Adrenal gland (tissue), 12 donors: Measurements from ENCODE around the gene SLC9A2. TPM values are rescaled to one million over a fixed set of nuclear protein-coding genes. Genes with fewer than 3 reads are reported as not detected.
A peak's percentile ranks its signal among the peaks of the same experiment; 100 is the strongest.

Source experiments
- DNase-seq, 7 donors: peaks; one replicate each; pipeline ENCODE4 v3.0.0-alpha.2; 2019 to 2020
- H3K27ac ChIP-seq, 5 donors: fragments of 200-600 bp; sonication (generic) in 4 of 5; 1 replicate in 3 of 5; 2 replicates in 2 of 5; pipeline versions ENCODE4 v1.5.1 to v1.8.0; 2016 to 2020; ENCODE audit warnings: mild to moderate bottlenecking in 1 of 5
- H3K27me3 ChIP-seq: fragments of 200-600 bp; 2 replicates; pipeline ENCODE4 v1.8.0; 2021
- H3K36me3 ChIP-seq, 2 donors: fragments of 200-600 bp; replicated peaks in 1 of 2; 1 replicate in 1 of 2; 2 replicates in 1 of 2; pipeline versions ENCODE4 v1.5.1 to v1.8.0; 2018 to 2022
- H3K4me1 ChIP-seq, 2 donors: fragments of 200-600 bp; replicated peaks in 1 of 2; 1 replicate in 1 of 2; 2 replicates in 1 of 2; pipeline versions ENCODE4 v1.5.1 to v1.8.0; 2018 to 2021
- H3K4me3 ChIP-seq, 4 donors: fragments of 200-600 bp; sonication (generic) in 3 of 4; one replicate each; pipeline ENCODE4 v1.5.1; 2016 to 2018
- H3K9me3 ChIP-seq, 3 donors: fragments of 200-600 bp; sonication (generic) in 1 of 3; replicated peaks in 1 of 3; 1 replicate in 2 of 3; 2 replicates in 1 of 3; pipeline versions ENCODE4 v1.5.1 to v1.8.0; 2016 to 2021
- POLR2A ChIP-seq, 2 donors: fragments of 450-650 bp; IDR thresholded peaks; one replicate each; pipeline ENCODE4 v1.6.1; 2017; ENCODE audit warnings: antibody characterized with exemption in 2 of 2, mild to moderate bottlenecking in 2 of 2, moderate library complexity in 1 of 2
- WGBS, 4 donors: extraction: QIAGEN DNeasy Blood & Tissue Kit in 2 of 4; methylation state at CpG; one replicate each; pipeline versions ENCODE4 v1.1.5 to v1.1.7; 2013 to 2017; 5-methylcytosine and 5-hydroxymethylcytosine counted together
- intact Hi-C, 2 donors: fragments of 100-400 bp; cut with DNase I; formaldehyde crosslinking; loops; one replicate each; pipeline versions ENCODE4 v1.14.1 to v1.15.0; 2022 to 2023
- polyA plus RNA-seq, 3 donors: library from polyadenylated mRNA; stranded (reverse); fragments of 200-250 nt in 2 of 3; fragments of 350-450 nt in 1 of 3; fragmentation: Illumina TruSeq in 1 of 3; extraction: RNeasy Lipid Tissue Mini Kit (QIAGEN cat#74804) in 1 of 3; gene quantifications; one replicate each; pipeline ENCODE4 v1.2.3, GENCODE V29; 2013 to 2014
- total RNA-seq, 9 donors: library from RNA; depleted of rRNA in 4 of 9; stranded (reverse); fragments of >200 nt in 4 of 9; fragments of 120-200 nt in 1 of 9; fragmentation: NEBNext Ultra II Directional in 1 of 9; extraction: Animal tissue kit (Norgen Biotek cat#: 25700) in 1 of 9; gene quantifications; one replicate each; pipeline versions ENCODE4 v1.1.0 to v1.2.4, GENCODE V29; 2013 to 2023
- TF ChIP-seq, protein P1 (sequence below), 6 experiments: fragments of 450-650 bp in 4 of 6; fragments of 200-600 bp in 2 of 6; sonication (generic) in 1 of 6; IDR thresholded peaks; 1 replicate in 5 of 6; 2 replicates in 1 of 6; pipeline versions ENCODE4 v1.5.1 to v1.8.0; 2016 to 2021; ENCODE audit warnings: antibody characterized with exemption in 6 of 6, mild to moderate bottlenecking in 2 of 6, moderate library complexity in 1 of 6
- donor health status: healthy with polysubstance abuse.
- donor health status: Bipolar disorder and iron deficiency.
- donor health status: DM: yes; HTN: yes; CAD: no.
- donor health status: DM: no; HTN: no; CAD: no.
- donor health status: DM: no; HTN: no; CAD: no.
- donor health status: DM: yes; HTN: yes; CAD: no.

SLC9A2 gene
- total and polyA plus RNA-seq, 12 donors = 0.03 to 2.1 (median 0.28) TPM; not detected in 2

DNA sequence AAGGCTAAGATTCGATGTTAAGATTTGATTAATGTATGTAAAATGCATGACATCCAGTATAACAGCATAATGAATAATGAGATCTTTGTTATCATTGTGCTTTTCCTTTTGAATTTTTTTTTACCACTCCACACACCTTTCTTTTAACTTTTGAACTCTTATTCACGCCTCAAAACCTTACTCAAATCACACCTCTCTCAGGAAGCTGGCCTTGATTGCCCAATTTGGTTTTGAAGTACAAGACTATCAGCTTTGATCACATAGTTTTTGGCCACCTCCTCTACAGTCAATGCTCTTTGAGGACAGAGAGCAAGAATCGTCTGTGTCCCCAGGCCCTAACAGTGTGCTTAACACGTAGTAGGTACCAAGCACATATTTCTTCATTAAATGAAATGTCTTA is 29.9 kb upstream of the SLC9A2 start:
- Histone ChIP-seq H3K27ac (no peak overlapping the region), H3K36me3 (no peaks in the 10 kb centered on the region), H3K4me3 (no peak overlapping the region), H3K4me1 (no peaks in the 10 kb centered on the region), H3K27me3 (peaks cover 4% of the 10 kb centered on the region), H3K9me3 (no peaks in the 10 kb centered on the region)
- TF ChIP-seq, protein P1, sequence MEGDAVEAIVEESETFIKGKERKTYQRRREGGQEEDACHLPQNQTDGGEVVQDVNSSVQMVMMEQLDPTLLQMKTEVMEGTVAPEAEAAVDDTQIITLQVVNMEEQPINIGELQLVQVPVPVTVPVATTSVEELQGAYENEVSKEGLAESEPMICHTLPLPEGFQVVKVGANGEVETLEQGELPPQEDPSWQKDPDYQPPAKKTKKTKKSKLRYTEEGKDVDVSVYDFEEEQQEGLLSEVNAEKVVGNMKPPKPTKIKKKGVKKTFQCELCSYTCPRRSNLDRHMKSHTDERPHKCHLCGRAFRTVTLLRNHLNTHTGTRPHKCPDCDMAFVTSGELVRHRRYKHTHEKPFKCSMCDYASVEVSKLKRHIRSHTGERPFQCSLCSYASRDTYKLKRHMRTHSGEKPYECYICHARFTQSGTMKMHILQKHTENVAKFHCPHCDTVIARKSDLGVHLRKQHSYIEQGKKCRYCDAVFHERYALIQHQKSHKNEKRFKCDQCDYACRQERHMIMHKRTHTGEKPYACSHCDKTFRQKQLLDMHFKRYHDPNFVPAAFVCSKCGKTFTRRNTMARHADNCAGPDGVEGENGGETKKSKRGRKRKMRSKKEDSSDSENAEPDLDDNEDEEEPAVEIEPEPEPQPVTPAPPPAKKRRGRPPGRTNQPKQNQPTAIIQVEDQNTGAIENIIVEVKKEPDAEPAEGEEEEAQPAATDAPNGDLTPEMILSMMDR (IDR thresholded peaks at IDR 0.05) = no peak
- no peak for TF ChIP-seq POLR2A (IDR thresholded peaks at IDR 0.05)
- 56 to 76% (median 68%) methylated on average over 4 of the region's 4 CpGs for WGBS, 4 donors
- intact Hi-C loops = no loop called here
- no peak for DNase-seq

DNA sequence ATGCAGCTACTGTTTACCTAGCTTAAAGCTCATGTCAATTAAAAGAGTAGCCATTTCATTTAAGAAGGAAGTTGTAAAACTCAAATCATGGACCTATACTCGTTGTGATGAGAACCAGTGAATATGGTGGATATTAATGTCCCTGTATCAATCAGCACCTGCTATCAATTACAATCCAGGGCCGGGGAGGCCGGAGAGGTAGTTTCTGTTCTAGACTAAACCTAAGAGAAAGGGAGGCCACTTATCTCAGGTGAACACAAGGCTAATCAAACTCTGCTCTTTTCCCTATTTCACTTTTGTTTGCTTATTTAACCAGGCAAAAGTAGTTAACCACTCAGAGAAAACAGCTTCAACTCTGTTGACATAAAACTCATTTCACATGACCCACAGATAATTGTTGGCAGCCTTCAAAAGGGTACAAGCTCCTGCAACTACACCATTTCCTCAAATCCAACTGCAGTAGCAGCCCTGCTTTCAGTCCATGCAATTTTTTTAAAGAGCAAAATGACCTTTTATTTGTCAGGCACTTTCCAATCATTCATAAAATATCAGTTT is 27.8 kb upstream of the SLC9A2 start:
- Histone ChIP-seq H3K9me3 (no peaks in the 10 kb centered on the region), H3K27ac (no peak overlapping the region), H3K36me3 (no peaks in the 10 kb centered on the region), H3K27me3 (peaks cover 4% of the 10 kb centered on the region), H3K4me1 (no peaks in the 10 kb centered on the region), H3K4me3 (no peak overlapping the region)
- WGBS, 4 donors = 71 to 77% (median 72%) methylated on average over 3 of the region's 3 CpGs
- TF ChIP-seq, protein P1 (IDR thresholded peaks at IDR 0.05) = no peak
- TF ChIP-seq POLR2A (IDR thresholded peaks at IDR 0.05) = no peak
- no peak for DNase-seq
- intact Hi-C loops = no loop called here

DNA sequence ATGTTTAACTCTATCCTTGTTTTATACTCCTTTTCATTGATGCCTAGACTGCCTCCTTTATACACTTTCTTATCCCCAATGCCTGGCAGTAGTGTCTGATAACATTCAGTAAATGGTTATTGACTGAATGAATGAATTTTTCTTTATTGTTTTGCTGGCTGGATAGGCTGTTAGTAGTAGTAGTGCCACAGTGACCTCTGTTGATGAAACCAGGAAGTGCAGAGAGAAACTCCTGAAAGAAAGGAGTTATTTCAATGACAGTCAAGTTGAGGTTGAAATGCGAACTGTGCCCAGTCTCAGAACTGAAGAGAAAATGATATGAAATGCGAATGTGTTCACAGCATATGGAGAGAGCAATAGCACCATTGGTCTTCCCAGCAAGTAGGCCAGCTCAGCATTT is 26.8 kb upstream of the SLC9A2 start:
- no peak overlapping the region for H3K27ac ChIP-seq
- intact Hi-C loops = no loop called here
- no peak overlapping the region for H3K4me3 ChIP-seq
- peaks cover 4% of the 10 kb centered on the region for H3K27me3 ChIP-seq
- no peaks in the 10 kb centered on the region for H3K9me3 ChIP-seq
- TF ChIP-seq, protein P1 (IDR thresholded peaks at IDR 0.05) = peak in 2 of 6 experiments; percentile 14 to 15
- no peak for TF ChIP-seq POLR2A (IDR thresholded peaks at IDR 0.05)
- H3K36me3 ChIP-seq = no peaks in the 10 kb centered on the region
- no peaks in the 10 kb centered on the region for H3K4me1 ChIP-seq
- WGBS, 4 donors = 77 to 91% (median 87%) methylated on average over 2 of the region's 2 CpGs
- DNase-seq = peak in 1 of 7 donors; percentile 21

DNA sequence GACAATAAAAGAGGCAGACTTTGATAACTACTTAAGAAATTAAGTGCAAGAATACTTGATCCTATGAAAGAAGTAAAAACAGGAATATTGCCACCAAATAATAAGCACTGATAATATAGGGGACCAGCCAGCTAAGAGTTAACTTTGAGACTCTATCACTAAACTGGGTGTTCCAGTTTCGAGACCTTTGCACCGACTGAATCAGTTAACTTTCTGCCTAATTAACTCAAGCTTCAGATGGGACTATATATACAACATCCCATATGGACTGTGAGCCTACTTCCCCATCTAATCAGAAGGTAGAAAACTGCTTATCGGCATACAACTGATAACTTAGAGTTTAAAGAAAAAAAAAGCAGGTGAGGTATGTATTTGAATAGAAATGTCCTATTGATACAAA is 25.8 kb upstream of the SLC9A2 start:
- intact Hi-C loops = no loop called here
- H3K36me3 ChIP-seq = no peaks in the 10 kb centered on the region

More for the DNA sequence above, 25.8 kb upstream of the SLC9A2 start:
- no peak for DNase-seq
- Histone ChIP-seq H3K4me1 (no peaks in the 10 kb centered on the region), H3K9me3 (no peaks in the 10 kb centered on the region), H3K27me3 (no peaks in the 10 kb centered on the region), H3K27ac (no peak overlapping the region), H3K4me3 (no peak overlapping the region)
- WGBS, 4 donors = 52 to 70% (median 53%) methylated on average over 3 of the region's 3 CpGs
- TF ChIP-seq POLR2A (IDR thresholded peaks at IDR 0.05) = no peak
- TF ChIP-seq, protein P1 (IDR thresholded peaks at IDR 0.05) = no peak
